Cardiac muscle cell (in vitro differentiated cells and primary cell): ENCODE results near the gene GAD1. TPM values are rescaled to one million over a fixed set of nuclear protein-coding genes. Genes with fewer than 3 reads are reported as not detected.

Experiments
- DNase-seq, 2 donors: peaks; one replicate each; pipeline versions ENCODE4 v3.0.0 to v3.0.0-alpha.2; 2010 to 2017; ENCODE audit warnings: low read depth in 1 of 2, low spot score in 1 of 2
- H3K27ac ChIP-seq: fragments of 200-600 bp; sonication (generic); 2 replicates; pipeline ENCODE4 v1.5.1; 2016
- H3K27me3 ChIP-seq: fragments of 200-600 bp; sonication (generic); 2 replicates; pipeline ENCODE4 v1.6.0; 2016; ENCODE audit warnings: control low read depth
- H3K36me3 ChIP-seq: fragments of 200-600 bp; sonication (generic); 2 replicates; pipeline ENCODE4 v1.5.1; 2016; ENCODE audit warnings: control low read depth
- H3K4me1 ChIP-seq: fragments of 200-600 bp; sonication (generic); 2 replicates; pipeline ENCODE4 v1.8.1; 2017; ENCODE audit warnings: low read depth, mild to moderate bottlenecking, mixed run types
- H3K4me3 ChIP-seq: fragments of 200-600 bp; sonication (generic); 2 replicates; pipeline ENCODE4 v1.5.1; 2016; ENCODE audit warnings: mild to moderate bottlenecking
- H3K9me3 ChIP-seq: fragments of 200-600 bp; sonication (generic); 2 replicates; pipeline ENCODE4 v1.5.1; 2017; ENCODE audit warnings: low read depth, mild to moderate bottlenecking, control low read depth
- CTCF ChIP-seq: IDR thresholded peaks from 2 replicates; pipeline ENCODE4 v1.5.1; 2012; ENCODE audit warnings: low read depth, mild to moderate bottlenecking, low read length
- polyA plus RNA-seq: library from polyadenylated mRNA; unstranded; fragments of >200 nt; fragmentation: Nextera tagmentation; extraction: Ambion mirVana; gene quantifications from 2 replicates; pipeline ENCODE4 v1.2.1, GENCODE V29; 2016
- total RNA-seq: library from RNA; depleted of rRNA; stranded (reverse); fragments of >200 nt; gene quantifications from 2 replicates; pipeline ENCODE4 v1.2.3, GENCODE V29; 2016

GAD1 gene
- total and polyA plus RNA-seq, 2 experiments from 2014 or later, result 0.12 to 0.39 TPM

GRCh38 chr2:170850251-170850650 is 33.6 kb downstream of the GAD1 start:
- no peak for TF ChIP-seq CTCF
- Histone ChIP-seq H3K4me1 (no peaks in the 10 kb centered on the region), H3K4me3 (no peak overlapping the region), H3K36me3 (no peaks in the 10 kb centered on the region), H3K27ac (no peak overlapping the region), H3K9me3 (no peaks in the 10 kb centered on the region), H3K27me3 (no peaks in the 10 kb centered on the region)
- DNase-seq, result no peak

- Histone ChIP-seq H3K27me3 (no peaks in the 10 kb centered on the region), H3K9me3 (no peaks in the 10 kb centered on the region), H3K4me1 (no peaks in the 10 kb centered on the region), H3K36me3 (no peaks in the 10 kb centered on the region), H3K4me3 (no peak overlapping the region), H3K27ac (no peak overlapping the region)
- TF ChIP-seq CTCF, result no peak
- no peak for DNase-seq
Observed at GRCh38 chr2:170851635-170852034, 34.9 kb downstream of the GAD1 start.

- Histone ChIP-seq H3K4me3 (no peak overlapping the region), H3K36me3 (no peaks in the 10 kb centered on the region), H3K27ac (no peak overlapping the region), H3K4me1 (no peaks in the 10 kb centered on the region), H3K9me3 (no peaks in the 10 kb centered on the region), H3K27me3 (no peaks in the 10 kb centered on the region)
- no peak for TF ChIP-seq CTCF
- DNase-seq, result no peak
Observed at GRCh38 chr2:170856066-170856465, 39.4 kb downstream of the GAD1 start.

GRCh38 chr2:170862286-170862902 is 45.7 kb downstream of the GAD1 start:
- DNase-seq, result no peak
- Histone ChIP-seq H3K4me3 (no peak overlapping the region), H3K27me3 (no peaks in the 10 kb centered on the region), H3K9me3 (no peaks in the 10 kb centered on the region), H3K4me1 (no peaks in the 10 kb centered on the region), H3K27ac (no peak overlapping the region), H3K36me3 (no peaks in the 10 kb centered on the region)
- no peak for TF ChIP-seq CTCF

GRCh38 chr2:170863087-170863486 is 46.4 kb downstream of the GAD1 start:
- Histone ChIP-seq H3K27me3 (no peaks in the 10 kb centered on the region), H3K27ac (no peak overlapping the region), H3K4me3 (no peak overlapping the region), H3K9me3 (no peaks in the 10 kb centered on the region), H3K36me3 (no peaks in the 10 kb centered on the region), H3K4me1 (no peaks in the 10 kb centered on the region)
- TF ChIP-seq CTCF, result no peak
- no peak for DNase-seq
